ENCODE measurements around the gene CDX2.

Gene CDX2

DNA sequence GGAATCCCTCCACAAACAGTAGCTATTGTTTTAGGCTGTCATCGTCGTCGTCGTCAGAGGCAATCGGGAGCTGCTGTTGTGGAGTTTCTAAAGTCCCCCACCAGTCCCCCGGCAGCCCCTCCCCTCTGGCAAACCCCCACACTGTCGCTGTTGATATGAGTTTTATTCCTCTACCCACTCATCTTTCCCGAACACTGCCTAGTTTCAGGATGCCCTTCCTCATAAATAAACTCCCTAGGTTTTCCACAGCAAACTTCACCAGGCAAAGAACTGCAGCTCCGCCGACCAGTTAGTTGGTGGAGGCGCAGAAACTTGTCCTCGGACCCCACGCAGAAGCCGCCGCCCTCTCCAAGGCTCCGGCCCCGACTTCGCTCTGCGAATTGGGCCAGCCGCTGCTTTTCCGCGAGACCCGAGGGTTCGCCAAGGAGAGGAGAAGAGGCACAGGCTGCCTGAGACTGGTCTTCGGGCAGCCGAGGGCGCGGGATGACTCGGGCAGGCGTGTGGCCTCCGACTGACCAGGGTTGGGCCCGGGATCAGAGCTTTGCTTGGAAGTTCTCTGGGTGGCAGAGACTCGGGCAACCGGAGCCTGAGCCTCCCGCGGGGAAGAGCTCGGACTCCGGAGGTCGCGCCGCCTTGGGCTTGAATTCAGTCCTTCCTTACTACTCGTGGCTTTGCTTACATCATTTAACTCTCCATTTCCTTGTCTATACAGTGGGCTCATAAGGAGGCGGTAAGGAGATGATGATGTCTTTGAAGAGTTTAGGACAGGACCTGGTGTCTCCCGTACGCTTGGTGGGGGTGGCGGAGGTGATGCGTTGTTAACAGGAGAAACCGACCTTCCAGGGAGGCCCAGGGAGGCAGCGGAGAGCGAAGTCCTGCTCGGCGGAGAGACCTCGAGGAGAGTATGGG, 41.4 kb downstream of the CDX2 start:
- no peak for DNase-seq

GRCh38 chr13:27926644-27927434, 42.3 kb downstream of the CDX2 start:
- DNase-seq, result no peak

GRCh38 chr13:27925220-27925991, 43.7 kb downstream of the CDX2 start:
- DNase-seq, result no peak

DNA sequence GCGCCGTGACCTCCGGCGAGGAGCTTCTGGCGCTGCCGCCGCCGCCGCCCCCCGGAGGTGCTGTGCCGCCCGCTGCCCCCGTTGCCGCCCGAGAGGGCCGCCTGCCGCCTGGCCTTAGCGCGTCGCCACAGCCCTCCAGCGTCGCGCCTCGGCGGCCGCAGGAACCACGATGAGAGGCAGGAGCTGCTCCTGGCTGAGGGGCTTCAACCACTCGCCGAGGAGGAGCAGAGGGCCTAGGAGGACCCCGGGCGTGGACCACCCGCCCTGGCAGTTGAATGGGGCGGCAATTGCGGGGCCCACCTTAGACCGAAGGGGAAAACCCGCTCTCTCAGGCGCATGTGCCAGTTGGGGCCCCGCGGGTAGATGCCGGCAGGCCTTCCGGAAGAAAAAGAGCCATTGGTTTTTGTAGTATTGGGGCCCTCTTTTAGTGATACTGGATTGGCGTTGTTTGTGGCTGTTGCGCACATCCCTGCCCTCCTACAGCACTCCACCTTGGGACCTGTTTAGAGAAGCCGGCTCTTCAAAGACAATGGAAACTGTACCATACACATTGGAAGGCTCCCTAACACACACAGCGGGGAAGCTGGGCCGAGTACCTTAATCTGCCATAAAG, 44.5 kb downstream of the CDX2 start:
- no peak for DNase-seq

GRCh38 chr13:27923794-27924528, 45.2 kb downstream of the CDX2 start:
- DNase-seq, result peak; percentile 35

- no peak for DNase-seq
These were observed 46.1 kb downstream of the CDX2 start for GRCh38 chr13:27922883-27923612.

- DNase-seq, result no peak
These were observed 46.9 kb downstream of the CDX2 start for GRCh38 chr13:27921961-27922882.

GRCh38 chr13:27921421-27921960, 47.6 kb downstream of the CDX2 start:
- DNase-seq, result no peak

DNA sequence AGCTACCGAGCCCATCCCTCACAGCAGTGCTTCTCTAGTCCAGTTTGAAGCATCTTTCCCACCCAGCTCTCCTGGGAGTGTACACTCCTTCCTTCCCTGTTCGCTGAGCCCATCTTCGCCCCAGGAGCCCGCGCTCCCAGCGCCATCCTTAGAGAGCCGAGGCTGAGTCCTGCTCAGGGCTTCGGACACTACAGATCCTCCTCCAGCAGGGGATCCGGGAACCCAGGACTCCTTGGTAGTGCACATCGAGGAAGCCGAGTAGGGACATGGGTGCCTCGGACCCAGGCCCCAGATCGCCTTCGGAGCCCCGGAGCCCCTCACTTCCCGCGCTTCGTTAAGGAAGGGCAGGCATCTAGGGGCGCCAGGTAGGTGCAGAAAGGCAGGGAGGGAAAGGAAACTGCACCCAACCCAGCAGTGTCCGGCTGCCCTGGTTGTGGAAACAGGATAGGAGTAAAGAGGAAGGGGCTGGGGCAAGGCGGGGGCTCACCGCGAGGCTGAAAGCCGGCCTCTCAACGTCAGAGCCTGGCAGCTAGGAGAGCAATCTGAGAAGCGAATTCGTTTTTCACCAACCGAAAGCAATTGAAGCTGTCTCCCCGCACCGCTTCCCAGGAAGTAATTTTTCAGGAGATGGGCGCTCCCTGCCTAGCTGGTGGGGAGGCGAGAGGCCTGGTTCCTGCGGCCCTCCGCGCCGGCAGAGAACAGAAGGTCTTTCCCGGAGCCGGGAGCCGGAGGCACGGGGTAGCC, 48.3 kb downstream of the CDX2 start:
- no peak for DNase-seq

DNA sequence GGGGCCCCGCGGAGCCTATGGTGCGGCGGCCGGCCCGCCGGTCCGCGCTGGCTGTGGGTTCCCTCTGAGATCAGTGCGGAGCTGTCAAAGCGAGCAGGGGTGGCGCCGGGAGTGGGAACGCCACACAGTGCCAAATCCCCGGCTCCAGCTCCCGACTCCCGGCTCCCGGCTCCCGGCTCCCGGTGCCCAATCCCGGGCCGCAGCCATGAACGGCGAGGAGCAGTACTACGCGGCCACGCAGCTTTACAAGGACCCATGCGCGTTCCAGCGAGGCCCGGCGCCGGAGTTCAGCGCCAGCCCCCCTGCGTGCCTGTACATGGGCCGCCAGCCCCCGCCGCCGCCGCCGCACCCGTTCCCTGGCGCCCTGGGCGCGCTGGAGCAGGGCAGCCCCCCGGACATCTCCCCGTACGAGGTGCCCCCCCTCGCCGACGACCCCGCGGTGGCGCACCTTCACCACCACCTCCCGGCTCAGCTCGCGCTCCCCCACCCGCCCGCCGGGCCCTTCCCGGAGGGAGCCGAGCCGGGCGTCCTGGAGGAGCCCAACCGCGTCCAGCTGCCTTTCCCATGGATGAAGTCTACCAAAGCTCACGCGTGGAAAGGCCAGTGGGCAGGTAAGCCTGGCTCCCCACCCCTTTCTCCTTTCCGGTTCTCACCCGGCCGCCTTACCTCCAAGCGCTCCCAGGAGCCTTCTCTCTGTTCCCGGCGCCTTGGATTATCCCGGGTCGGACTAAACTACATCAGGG, 49.0 kb downstream of the CDX2 start, which contains the start of gene PDX1:
Gene PDX1, plus strand, starts transcription at position 67 of the 743 bp plus-strand sequence. Its CDS starts 139 bp downstream, at position 206.
- DNase-seq, result no peak

DNA sequence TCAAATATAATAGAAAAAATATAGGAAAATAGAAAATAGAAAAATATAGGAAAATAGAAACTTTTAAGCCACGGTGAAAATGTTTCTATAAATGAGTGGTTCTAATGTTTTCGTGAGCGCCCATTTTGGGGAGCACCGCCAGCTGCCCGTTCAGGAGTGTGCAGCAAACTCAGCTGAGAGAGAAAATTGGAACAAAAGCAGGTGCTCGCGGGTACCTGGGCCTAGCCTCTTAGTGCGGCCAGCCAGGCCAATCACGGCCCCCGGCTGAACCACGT, 49.5 kb downstream of the CDX2 start:
- DNase-seq, result no peak

GRCh38 chr13:27918918-27919658, 50.0 kb downstream of the CDX2 start:
- no peak for DNase-seq

DNA sequence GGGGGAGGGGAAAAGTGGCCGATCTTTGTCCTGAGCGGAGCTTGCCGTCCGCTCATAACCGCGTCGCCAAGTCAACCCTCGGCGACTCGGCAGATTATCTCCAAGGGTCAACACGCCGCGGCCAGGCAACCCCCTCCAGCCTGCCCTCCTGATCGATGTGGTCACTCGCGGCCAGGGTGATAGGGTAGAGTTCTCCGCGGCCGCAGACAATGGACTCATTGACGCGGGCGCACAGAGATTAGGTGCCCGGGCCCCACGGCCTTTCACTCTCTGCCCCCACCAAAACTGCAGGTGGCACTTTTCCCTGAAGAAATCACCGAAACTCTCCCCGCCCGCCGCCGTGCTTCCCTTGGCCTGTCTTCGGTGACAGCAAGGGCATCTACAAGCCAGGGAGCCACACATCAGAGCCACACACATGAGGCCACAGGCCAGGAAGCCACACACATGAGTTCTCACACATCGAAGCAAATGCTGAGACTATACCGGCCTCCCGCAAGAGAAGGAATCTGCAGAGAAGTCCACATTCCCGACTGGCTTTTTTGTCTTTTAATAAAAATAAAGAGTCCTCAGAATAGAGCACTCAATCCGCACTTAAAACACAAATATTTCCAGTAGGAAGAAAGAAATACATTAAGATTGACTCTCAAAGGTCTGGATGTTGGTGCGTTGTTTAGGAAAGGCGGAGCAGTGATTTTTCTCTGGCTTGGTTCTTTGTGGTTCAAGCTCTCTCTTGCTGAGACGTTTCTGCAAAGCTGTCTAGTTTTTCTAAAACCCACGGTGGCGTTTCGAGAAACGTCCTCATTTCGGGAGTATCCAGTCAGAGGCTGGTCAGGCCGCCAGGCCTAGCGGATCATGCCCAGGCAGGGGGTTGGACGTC, 50.8 kb downstream of the CDX2 start:
- no peak for DNase-seq

DNA sequence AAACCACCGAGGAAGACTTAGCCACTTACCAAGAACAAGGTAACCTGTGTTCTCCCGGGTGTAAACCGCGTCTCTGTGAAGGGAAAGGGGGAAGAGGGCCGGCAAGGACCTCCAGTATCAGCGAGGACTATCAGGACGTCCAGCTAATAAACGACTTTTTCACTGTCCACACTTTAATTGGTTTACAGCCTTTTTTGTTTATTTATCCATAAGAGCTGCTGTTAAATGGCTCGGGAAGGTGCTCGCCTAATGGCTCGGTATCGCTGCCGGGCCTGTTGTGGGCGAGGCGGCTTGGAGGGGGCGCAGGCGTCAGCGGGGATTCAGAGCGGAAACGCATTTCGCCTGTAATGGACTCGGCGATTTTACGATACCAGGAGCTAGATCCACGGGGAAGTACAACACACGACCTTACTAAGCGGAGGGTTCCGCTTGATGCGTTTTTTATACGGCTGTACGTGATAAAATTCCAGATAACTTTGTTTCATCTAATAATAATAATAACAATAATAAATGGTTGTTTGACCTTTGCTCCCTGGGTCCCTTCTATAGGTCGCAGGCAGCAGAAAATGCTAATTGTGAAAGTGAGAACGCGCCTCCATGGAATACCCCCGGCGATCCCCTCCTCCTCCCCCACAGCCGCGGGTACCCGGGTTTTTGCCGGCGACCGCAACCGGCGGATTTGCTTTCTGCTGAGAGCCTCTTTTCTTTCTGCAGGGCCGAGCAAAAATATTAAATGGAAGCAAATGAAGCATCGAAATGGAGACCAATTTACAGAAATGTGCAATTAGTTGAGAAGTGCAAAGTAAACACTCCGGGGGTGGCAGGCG, 51.8 kb downstream of the CDX2 start:
- DNase-seq, result no peak

- no peak for DNase-seq
These were observed 53.6 kb downstream of the CDX2 start for GRCh38 chr13:27915301-27916207.
